Right ventricle myocardium superior (tissue), 1 donor: ENCODE measurements around the gene PAFAH1B2. TPM values are rescaled to one million over a fixed set of nuclear protein-coding genes. Genes with fewer than 3 reads are reported as not detected.
A peak's percentile ranks its signal among the peaks of the same experiment; 100 is the strongest.
"Not testable (repeated sequence)": the region's sequence is repeated elsewhere in the genome, so short reads cannot be mapped to it uniquely, and the experiment has no call there.

Experiments used
- ATAC-seq: fragments of 200-7000 bp; cut with Tn5 transposase; one replicate; pipeline ENCODE4 v1.9.1; 2020; ENCODE audit warnings: mild to moderate bottlenecking; ENCODE audit not compliant: poor library complexity
- DNase-seq: peaks from one replicate; pipeline ENCODE4 v3.0.0-alpha.2; 2020
- intact Hi-C: fragments of 100-400 bp; cut with DNase I; formaldehyde crosslinking; loops from one replicate; pipeline ENCODE4 v1.11.2; 2022
- long read RNA-seq: library from polyadenylated mRNA; unstranded; transcript quantifications from one replicate; pipeline ENCODE4 v2.0.0, GENCODE V29; 2021
- total RNA-seq: library from RNA; stranded (reverse); fragmentation: NEBNext Ultra II Directional; extraction: Animal tissue kit (Norgen Biotek cat#: 25700); gene quantifications from one replicate; pipeline ENCODE4 v1.2.1, GENCODE V29; 2021
- donor health status: DM: no; HTN: yes; CAD: no; lungs with severe emphysema.

PAFAH1B2 gene
- total RNA-seq = 42.6 TPM
- long read RNA-seq, full-length matches to known transcripts = 17 of 23 reads
- long read RNA-seq, partial matches to known transcripts = 0 of 23 reads
- long read RNA-seq, other reads (novel, unspliced or antisense) = 6 of 23 reads

GRCh38 chr11:117143871-117144476 is at the start of gene PAFAH1B2:
Gene PAFAH1B2, plus strand, starts transcription at chr11:117144287. Its CDS starts 8,161 bp downstream, at chr11:117152448.
- ATAC-seq (peak; percentile 98), DNase-seq (peak; percentile 97)
- intact Hi-C loops = no loop called here

- intact Hi-C loops = no loop called here
- DNase-seq = no peak
- ATAC-seq = peak; percentile 32
Observed at GRCh38 chr11:117094776-117095175, 49.3 kb upstream of the PAFAH1B2 start.

- ATAC-seq = peak; percentile 0
- intact Hi-C loops = no loop called here
- DNase-seq = no peak
Observed at GRCh38 chr11:117095284-117096161, 48.6 kb upstream of the PAFAH1B2 start.

GRCh38 chr11:117096201-117096991 is 47.7 kb upstream of the PAFAH1B2 start:
- no peak for ATAC-seq
- intact Hi-C loops = no loop called here

GRCh38 chr11:117097014-117097388 is 47.1 kb upstream of the PAFAH1B2 start:
- DNase-seq (no peak), ATAC-seq (no peak)
- intact Hi-C loops = no loop called here

More at GRCh38 chr11:117096201-117096991, 47.7 kb upstream of the PAFAH1B2 start:
- no peak for DNase-seq

GRCh38 chr11:117097389-117098268 is 46.5 kb upstream of the PAFAH1B2 start:
- ATAC-seq (no peak), DNase-seq (no peak)
- intact Hi-C loops = no loop called here

- DNase-seq = peak; percentile 97
- intact Hi-C loops = no loop called here
- ATAC-seq = peak; percentile 94
Observed at GRCh38 chr11:117098269-117099232, 45.5 kb upstream of the PAFAH1B2 start, which contains the start of gene SIK3. Gene SIK3, minus strand, starts transcription at chr11:117098428. Its CDS starts 13 bp downstream, at chr11:117098415.

GRCh38 chr11:117099696-117100095 is 44.4 kb upstream of the PAFAH1B2 start:
- peak; percentile 2 for ATAC-seq
- intact Hi-C loops = loop anchor here (2.0 kb wide), 1 partner anchor 311 kb away; the partner anchor contains the start of gene ZPR1

GRCh38 chr11:117100556-117100955 is 43.5 kb upstream of the PAFAH1B2 start:
- intact Hi-C loops = loop anchor here (2.0 kb wide), 1 partner anchor 312 kb away; the partner anchor contains the start of gene ZPR1
- DNase-seq (no peak), ATAC-seq (no peak)

More at GRCh38 chr11:117099696-117100095, 44.4 kb upstream of the PAFAH1B2 start:
- DNase-seq = no peak

GRCh38 chr11:117107701-117108590 is 36.1 kb upstream of the PAFAH1B2 start:
- intact Hi-C loops = loop anchor here (5.0 kb wide), 1 partner anchor 231 kb away; no protein-coding TSS in a partner anchor
- no peak for ATAC-seq
- no peak for DNase-seq

GRCh38 chr11:117110294-117110950 is 33.7 kb upstream of the PAFAH1B2 start:
- ATAC-seq (no peak), DNase-seq (no peak)
- intact Hi-C loops = no loop called here

GRCh38 chr11:117112497-117112896 is 31.6 kb upstream of the PAFAH1B2 start:
- DNase-seq, ATAC-seq, intact Hi-C loops: not testable (repeated sequence)

- intact Hi-C loops, DNase-seq, ATAC-seq: not testable (repeated sequence)
Observed at GRCh38 chr11:117112939-117113338, 31.1 kb upstream of the PAFAH1B2 start.

GRCh38 chr11:117117681-117118080 is 26.4 kb upstream of the PAFAH1B2 start:
- intact Hi-C loops = no loop called here
- DNase-seq (no peak), ATAC-seq (no peak)

- DNase-seq (no peak), ATAC-seq (no peak)
- intact Hi-C loops = no loop called here
Observed at GRCh38 chr11:117121176-117121575, 22.9 kb upstream of the PAFAH1B2 start.
